ENCODE measurements around the gene NFIX. TPM values are rescaled to one million over a fixed set of nuclear protein-coding genes. Genes with fewer than 3 reads are reported as not detected.

The NFIX gene
- total and polyA plus RNA-seq, 2 of the 13 experiments (the other 11 are each of a cell fraction or from before 2014, with no cell fraction given) = 3.4 to 5.4 TPM

GRCh38 chr19:13054626-13055212 lies 59.4 kb downstream of the NFIX start (continued):
- no peak for TF ChIP-seq ZNF710 (CRISPR knock-in tag; IDR thresholded peaks at IDR 0.05; ENCODE audit: borderline replicate concordance)
- TF ChIP-seq GLI4 (CRISPR knock-in tag; IDR thresholded peaks at IDR 0.05; ENCODE audit: borderline replicate concordance) = no peak
- TF ChIP-seq, protein P1, sequence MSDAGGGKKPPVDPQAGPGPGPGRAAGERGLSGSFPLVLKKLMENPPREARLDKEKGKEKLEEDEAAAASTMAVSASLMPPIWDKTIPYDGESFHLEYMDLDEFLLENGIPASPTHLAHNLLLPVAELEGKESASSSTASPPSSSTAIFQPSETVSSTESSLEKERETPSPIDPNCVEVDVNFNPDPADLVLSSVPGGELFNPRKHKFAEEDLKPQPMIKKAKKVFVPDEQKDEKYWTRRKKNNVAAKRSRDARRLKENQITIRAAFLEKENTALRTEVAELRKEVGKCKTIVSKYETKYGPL (CRISPR knock-in tag; IDR thresholded peaks at IDR 0.05) = no peak
- TF ChIP-seq HOXD1 (CRISPR knock-in tag; IDR thresholded peaks at IDR 0.05) = no peak
- TF ChIP-seq ZC3H4 (CRISPR knock-in tag; IDR thresholded peaks at IDR 0.05; ENCODE audit: borderline replicate concordance) = peak; percentile 64; the same call in 1 of the 2 replicates
- no peak for TF ChIP-seq ZSCAN12 (CRISPR knock-in tag; IDR thresholded peaks at IDR 0.05)

DNA sequence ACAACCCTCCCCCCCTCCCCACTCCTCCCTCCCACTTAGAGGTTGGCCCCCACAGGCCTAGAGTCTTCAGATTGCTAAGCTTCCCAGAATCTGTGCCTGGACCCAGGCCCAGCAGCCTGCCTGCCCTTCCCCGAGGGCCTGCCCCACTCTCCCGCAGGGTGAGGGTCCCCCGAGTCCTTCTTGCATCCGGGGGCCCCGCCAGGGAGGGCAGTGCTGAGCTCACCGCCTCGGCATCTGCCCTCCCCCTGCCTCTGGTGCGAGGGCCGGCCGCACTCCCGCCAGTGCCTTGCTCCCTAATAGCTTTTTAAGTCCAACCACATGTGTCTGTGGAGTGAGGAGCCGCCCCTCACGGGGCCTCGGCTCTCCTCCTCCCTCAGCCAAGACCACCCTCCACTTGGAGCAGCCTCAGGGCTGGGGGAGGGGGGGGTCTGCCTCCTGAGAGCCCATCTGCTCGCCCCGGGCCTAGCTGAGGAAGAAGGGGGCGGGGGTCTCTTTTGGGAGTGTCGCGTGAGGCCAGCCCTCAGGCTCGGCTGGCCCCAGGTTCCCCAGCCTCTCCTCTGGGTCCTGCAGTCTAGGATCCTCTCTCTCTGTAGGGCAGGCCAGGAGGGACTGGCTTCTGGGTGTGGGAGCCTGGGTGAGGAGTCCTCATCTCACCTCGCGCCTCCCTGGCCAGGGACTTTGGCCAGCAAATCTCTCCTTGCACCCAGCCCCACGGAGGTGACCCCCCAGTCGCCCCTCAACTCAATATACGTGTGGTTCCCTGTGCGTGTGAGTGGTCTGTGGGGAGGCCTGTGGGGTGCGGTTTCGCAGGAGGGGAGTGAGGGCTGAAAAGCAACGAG lies 60.2 kb downstream of the NFIX start:
- peaks cover 100% of the 10 kb centered on the region for H3K4me1 ChIP-seq (ENCODE audit: insufficient read depth, low read length)
- no peak for DNase-seq (ENCODE audit: low spot score)
- in situ Hi-C loops (cut with HindIII; ENCODE audit: extremely low pct_ligation_motif_present, low pct_unique_long_range_greater_than_20kb) (no loop called here), intact Hi-C loops (cut with micrococcal nuclease; ENCODE audit: unreplicated experiment) (no loop called here)
- peaks cover 7% of the 10 kb centered on the region for H4K20me1 ChIP-seq (ENCODE audit: insufficient read depth, low read length)
- H3K36me3 ChIP-seq (replicated peaks in 1 of 2; ENCODE audit: control insufficient read depth in 1 of 2, insufficient read depth in 2 of 2, low read length in 2 of 2) = no peaks in the 10 kb centered on the region
- peak overlapping the region; percentile 9; the same call in 1 of the 2 replicates for H3K4me2 ChIP-seq (ENCODE audit: low read depth, low read length)
- H2AFZ ChIP-seq (ENCODE audit: low read length) = no peak overlapping the region
- peak overlapping the region; percentile 91 for H3K27ac ChIP-seq (ENCODE audit: extremely low read length, insufficient read depth, low read length)
- no peaks in the 10 kb centered on the region for H3K9me3 ChIP-seq (ENCODE audit: low read length)
- peaks cover 27% of the 10 kb centered on the region for H3K79me2 ChIP-seq (ENCODE audit: insufficient read depth, low read length)
- no TSS peak for BruUV-seq (replicated peaks)
- ATAC-seq = no peak
- peak overlapping the region in 1 of 3 experiments; percentile 14; a peak in 1 of 6 replicates for H3K4me3 ChIP-seq (replicated peaks in 1 of 3; ENCODE audit: insufficient read depth in 1 of 3, low read depth in 2 of 3, low read length in 3 of 3)
- peak overlapping the region; percentile 75 for H3K9ac ChIP-seq (ENCODE audit: insufficient read depth, low read depth, low read length)
- ChIA-PET CTCF (ENCODE audit: low intra/inter-chr PET ratio, low total read pairs) (no interaction called here), POLR2A (interaction anchor here (0.9 to 7.1 kb wide), 14 partner anchors 12 to 117 kb away, joined by 3 to 121 read pairs (median 10); partner anchors contain the start of gene CALR)
- FAIRE-seq = no peak
- 44% methylated on average over 13 of the region's 29 CpGs for WGBS (ENCODE audit: low lambda C conversion rate)
- H3K27me3 ChIP-seq (ENCODE audit: control insufficient read depth in 1 of 2, insufficient read depth in 2 of 2, low read length in 2 of 2) = no peaks in the 10 kb centered on the region
- TF ChIP-seq ZSCAN25 (CRISPR knock-in tag; IDR thresholded peaks at IDR 0.05) (peak; percentile 47), TFDP2 (CRISPR knock-in tag; IDR thresholded peaks at IDR 0.05) (peak; percentile 39; the same call in 1 of the 2 replicates), JUN (CRISPR knock-in tag; IDR thresholded peaks at IDR 0.05) (0 out of 2 replicates have a peak, but pooled peaks have one; percentile 25), PPARG (CRISPR knock-in tag; conservative IDR thresholded peaks at IDR 0.05) (0 out of 2 replicates have a peak, but pooled peaks have one; percentile 32), GABPB1 (CRISPR knock-in tag; IDR thresholded peaks at IDR 0.05) (peak; percentile 62; the same call in 1 of the 2 replicates), ATF7 (IDR thresholded peaks at IDR 0.05) (no peak), ATF7 (CRISPR knock-in tag; IDR thresholded peaks at IDR 0.05) (peak; percentile 60; the same call in 1 of the 2 replicates), ZNF614 (CRISPR knock-in tag; IDR thresholded peaks at IDR 0.05; ENCODE audit: borderline replicate concordance) (peak; percentile 10; the same call in 1 of the 2 replicates), MYC (CRISPR knock-in tag; IDR thresholded peaks at IDR 0.05; ENCODE audit: borderline replicate concordance) (peak; percentile 54; the same call in 1 of the 2 replicates), TP53 (CRISPR knock-in tag; conservative IDR thresholded peaks at IDR 0.05) (no peak), ATF7-NPFF (CRISPR knock-in tag; IDR thresholded peaks at IDR 0.05; ENCODE audit: low read depth) (0 out of 2 replicates have a peak, but pooled peaks have one; percentile 4), ZNF264 (CRISPR knock-in tag; IDR thresholded peaks at IDR 0.05) (no peak)
